Immature natural killer cell (primary cell): ENCODE data around the gene SFMBT2. TPM values are rescaled to one million over a fixed set of nuclear protein-coding genes. Genes with fewer than 3 reads are reported as not detected.

ENCODE experiments used
- DNase-seq, 3 donors: peaks; one replicate each; pipeline ENCODE4 v3.0.0; 2022; ENCODE audit warnings: mixed read lengths in 1 of 3
- H3K27ac Mint-ChIP-seq, 6 donors: one replicate each; pipeline ENCODE4 v1.8.0; 2020; ENCODE audit warnings: mixed read lengths in 6 of 6, mild to moderate bottlenecking in 5 of 6, inconsistent platforms in 4 of 6, moderate library complexity in 3 of 6
- H3K27me3 Mint-ChIP-seq, 3 donors: one replicate each; pipeline ENCODE4 v1.8.0; 2020 to 2021; ENCODE audit warnings: low read depth in 3 of 3, mild to moderate bottlenecking in 3 of 3, mixed read lengths in 3 of 3, moderate library complexity in 3 of 3, inconsistent platforms in 1 of 3
- H3K36me3 Mint-ChIP-seq, 3 donors: one replicate each; pipeline ENCODE4 v1.8.0; 2020; ENCODE audit warnings: mixed read lengths in 3 of 3, inconsistent platforms in 2 of 3, mild to moderate bottlenecking in 2 of 3
- H3K4me1 Mint-ChIP-seq, 2 donors: one replicate each; pipeline ENCODE4 v1.8.0; 2020; ENCODE audit warnings: inconsistent platforms in 2 of 2, mild to moderate bottlenecking in 2 of 2, mixed read lengths in 2 of 2, moderate library complexity in 1 of 2
- H3K4me3 Mint-ChIP-seq, 5 donors: one replicate each; pipeline ENCODE4 v1.8.0; 2020; ENCODE audit warnings: mild to moderate bottlenecking in 5 of 5, mixed read lengths in 5 of 5, inconsistent platforms in 3 of 5, moderate library complexity in 3 of 5
- H3K9me3 Mint-ChIP-seq, 6 donors: one replicate each; pipeline ENCODE4 v1.8.0; 2020; ENCODE audit warnings: mild to moderate bottlenecking in 6 of 6, mixed read lengths in 6 of 6, inconsistent platforms in 4 of 6, moderate library complexity in 3 of 6
- polyA plus RNA-seq, 3 donors: library from polyadenylated mRNA; unstranded; fragments of 300-500 nt; fragmentation: Illumina TruSeq; gene quantifications; one replicate each; pipeline ENCODE4 v1.2.3, GENCODE V29; 2021

The SFMBT2 gene
- polyA plus RNA-seq, 3 donors from 2014 or later = 1.5 to 9.8 (median 3.1) TPM

GRCh38 chr10:7436490-7437100, 25.8 kb upstream of the SFMBT2 start:
- peaks cover 4 to 6% (median 5%) of the 10 kb centered on the region in 3 donors for H3K27me3 Mint-ChIP-seq
- no peaks in the 10 kb centered on the region for H3K36me3 Mint-ChIP-seq
- no peak overlapping the region for H3K27ac Mint-ChIP-seq
- no peak for DNase-seq
- peaks cover 4 to 17% of the 10 kb centered on the region in 2 donors for H3K4me1 Mint-ChIP-seq
- no peaks in the 10 kb centered on the region for H3K9me3 Mint-ChIP-seq
- no peak overlapping the region for H3K4me3 Mint-ChIP-seq

- Mint-ChIP-seq H3K36me3 (no peaks in the 10 kb centered on the region), H3K27ac (no peak overlapping the region), H3K4me3 (no peak overlapping the region), H3K27me3 (peaks cover 4 to 6% (median 5%) of the 10 kb centered on the region in 3 donors), H3K4me1 (peaks cover 4 to 17% of the 10 kb centered on the region in 2 donors), H3K9me3 (no peaks in the 10 kb centered on the region)
- no peak for DNase-seq
These were observed 24.8 kb upstream of the SFMBT2 start for GRCh38 chr10:7435674-7436073.

GRCh38 chr10:7434378-7434777, 23.5 kb upstream of the SFMBT2 start:
- Mint-ChIP-seq H3K4me1 (peaks cover 4 to 17% of the 10 kb centered on the region in 2 donors), H3K36me3 (no peaks in the 10 kb centered on the region), H3K4me3 (no peak overlapping the region)

GRCh38 chr10:7433861-7434260, 23.0 kb upstream of the SFMBT2 start:
- Mint-ChIP-seq H3K4me3 (no peak overlapping the region), H3K9me3 (no peaks in the 10 kb centered on the region), H3K4me1 (peaks cover 4 to 17% of the 10 kb centered on the region in 2 donors), H3K36me3 (no peaks in the 10 kb centered on the region), H3K27ac (no peak overlapping the region), H3K27me3 (peaks cover 4 to 6% (median 5%) of the 10 kb centered on the region in 3 donors)
- DNase-seq = no peak

More at GRCh38 chr10:7434378-7434777, 23.5 kb upstream of the SFMBT2 start:
- H3K9me3 Mint-ChIP-seq = no peaks in the 10 kb centered on the region
- H3K27ac Mint-ChIP-seq = no peak overlapping the region
- H3K27me3 Mint-ChIP-seq = peaks cover 4 to 6% (median 5%) of the 10 kb centered on the region in 3 donors
- no peak for DNase-seq

- H3K27ac Mint-ChIP-seq = no peak overlapping the region
- H3K9me3 Mint-ChIP-seq = no peaks in the 10 kb centered on the region
- H3K27me3 Mint-ChIP-seq = peaks cover 4 to 6% (median 5%) of the 10 kb centered on the region in 3 donors
- H3K4me1 Mint-ChIP-seq = peaks cover 4 to 17% of the 10 kb centered on the region in 2 donors
- no peak overlapping the region for H3K4me3 Mint-ChIP-seq
- no peak for DNase-seq
- no peaks in the 10 kb centered on the region for H3K36me3 Mint-ChIP-seq
These were observed 22.3 kb upstream of the SFMBT2 start for GRCh38 chr10:7432884-7433726.

- no peaks in the 10 kb centered on the region for H3K36me3 Mint-ChIP-seq
- H3K27ac Mint-ChIP-seq = no peak overlapping the region
These were observed 18.0 kb upstream of the SFMBT2 start for GRCh38 chr10:7428673-7429350.

GRCh38 chr10:7426349-7426748, 15.5 kb upstream of the SFMBT2 start:
- Mint-ChIP-seq H3K36me3 (no peaks in the 10 kb centered on the region), H3K9me3 (no peaks in the 10 kb centered on the region), H3K4me3 (no peak overlapping the region), H3K27me3 (peaks cover under 1 to 2% (median 2%) of the 10 kb centered on the region in 3 donors), H3K27ac (no peak overlapping the region), H3K4me1 (peaks cover 7 to 8% of the 10 kb centered on the region in 2 donors)
- no peak for DNase-seq

More at GRCh38 chr10:7428673-7429350, 18.0 kb upstream of the SFMBT2 start:
- Mint-ChIP-seq H3K4me3 (no peak overlapping the region), H3K4me1 (peaks cover 7 to 8% of the 10 kb centered on the region in 2 donors), H3K27me3 (peaks cover 0 to 7% (median 2%) of the 10 kb centered on the region in 3 donors), H3K9me3 (no peaks in the 10 kb centered on the region)
- no peak for DNase-seq

- H3K4me1 Mint-ChIP-seq = peaks cover 7 to 8% of the 10 kb centered on the region in 2 donors
- H3K9me3 Mint-ChIP-seq = no peaks in the 10 kb centered on the region
- H3K4me3 Mint-ChIP-seq = no peak overlapping the region
- no peaks in the 10 kb centered on the region for H3K36me3 Mint-ChIP-seq
- no peak for DNase-seq
- H3K27ac Mint-ChIP-seq = no peak overlapping the region
- H3K27me3 Mint-ChIP-seq = peaks cover 1 to 2% (median 2%) of the 10 kb centered on the region in 3 donors
These were observed 14.9 kb upstream of the SFMBT2 start for GRCh38 chr10:7425691-7426090.

GRCh38 chr10:7424919-7425318, 14.1 kb upstream of the SFMBT2 start:
- DNase-seq = no peak
- Mint-ChIP-seq H3K4me1 (peaks cover 7 to 8% of the 10 kb centered on the region in 2 donors), H3K9me3 (no peaks in the 10 kb centered on the region), H3K36me3 (no peaks in the 10 kb centered on the region), H3K27me3 (peaks cover 1 to 4% (median 2%) of the 10 kb centered on the region in 3 donors), H3K27ac (no peak overlapping the region), H3K4me3 (no peak overlapping the region)

GRCh38 chr10:7424315-7424714, 13.5 kb upstream of the SFMBT2 start:
- Mint-ChIP-seq H3K36me3 (no peaks in the 10 kb centered on the region), H3K27me3 (peaks cover 1 to 4% (median 2%) of the 10 kb centered on the region in 3 donors), H3K27ac (peak overlapping the region in 1 of 6 donors; percentile 47), H3K4me3 (peak overlapping the region in 1 of 5 donors; percentile 5), H3K9me3 (no peaks in the 10 kb centered on the region), H3K4me1 (peaks cover 7 to 8% of the 10 kb centered on the region in 2 donors)
- DNase-seq = peak; percentile 17 to 53 (median 24)

GRCh38 chr10:7423521-7423920, 12.7 kb upstream of the SFMBT2 start:
- DNase-seq = no peak
- H3K4me3 Mint-ChIP-seq = no peak overlapping the region
- peak overlapping the region in 1 of 6 donors; percentile 47 for H3K27ac Mint-ChIP-seq
- peaks cover 1 to 6% (median 2%) of the 10 kb centered on the region in 3 donors for H3K27me3 Mint-ChIP-seq
- H3K36me3 Mint-ChIP-seq = no peaks in the 10 kb centered on the region
- H3K4me1 Mint-ChIP-seq = peaks cover 7 to 8% of the 10 kb centered on the region in 2 donors
- no peaks in the 10 kb centered on the region for H3K9me3 Mint-ChIP-seq

- no peak for DNase-seq
- peaks cover 8% of the 10 kb centered on the region in 2 donors for H3K4me1 Mint-ChIP-seq
- no peaks in the 10 kb centered on the region for H3K36me3 Mint-ChIP-seq
- H3K9me3 Mint-ChIP-seq = no peaks in the 10 kb centered on the region
- H3K27me3 Mint-ChIP-seq = peaks cover 2 to 6% (median 3%) of the 10 kb centered on the region in 3 donors
- no peak overlapping the region for H3K4me3 Mint-ChIP-seq
- H3K27ac Mint-ChIP-seq = no peak overlapping the region
These were observed 10.7 kb upstream of the SFMBT2 start for GRCh38 chr10:7421526-7421925.

- Mint-ChIP-seq H3K27ac (no peak overlapping the region), H3K4me1 (peaks cover 8% of the 10 kb centered on the region in 2 donors), H3K36me3 (no peaks in the 10 kb centered on the region), H3K27me3 (peaks cover 2 to 6% (median 5%) of the 10 kb centered on the region in 3 donors), H3K9me3 (no peaks in the 10 kb centered on the region), H3K4me3 (no peak overlapping the region)
- DNase-seq = no peak
These were observed 9.2 kb upstream of the SFMBT2 start for GRCh38 chr10:7419998-7420397.
